ENCODE data around the gene ANTXR1.

- TF ChIP-seq EZH2phosphoT487 (IDR thresholded peaks at IDR 0.05; ENCODE audit: insufficient read depth, low read depth) (no peak), EZH2 (IDR thresholded peaks at IDR 0.05; ENCODE audit: insufficient read depth, poor library complexity, severe bottlenecking) (no peak)
These were observed 48.5 kb downstream of the ANTXR1 start for GRCh38 chr2:69061525-69061924.
